GM21390 (cell line): ENCODE measurements around the gene HOXA2.

Source experiments
- ATAC-seq: cut with Tn5 transposase; IDR thresholded peaks from one replicate; pipeline ENCODE4 v1.9.1; 2021; ENCODE audit not compliant: unreplicated experiment

The HOXA2 gene

DNA sequence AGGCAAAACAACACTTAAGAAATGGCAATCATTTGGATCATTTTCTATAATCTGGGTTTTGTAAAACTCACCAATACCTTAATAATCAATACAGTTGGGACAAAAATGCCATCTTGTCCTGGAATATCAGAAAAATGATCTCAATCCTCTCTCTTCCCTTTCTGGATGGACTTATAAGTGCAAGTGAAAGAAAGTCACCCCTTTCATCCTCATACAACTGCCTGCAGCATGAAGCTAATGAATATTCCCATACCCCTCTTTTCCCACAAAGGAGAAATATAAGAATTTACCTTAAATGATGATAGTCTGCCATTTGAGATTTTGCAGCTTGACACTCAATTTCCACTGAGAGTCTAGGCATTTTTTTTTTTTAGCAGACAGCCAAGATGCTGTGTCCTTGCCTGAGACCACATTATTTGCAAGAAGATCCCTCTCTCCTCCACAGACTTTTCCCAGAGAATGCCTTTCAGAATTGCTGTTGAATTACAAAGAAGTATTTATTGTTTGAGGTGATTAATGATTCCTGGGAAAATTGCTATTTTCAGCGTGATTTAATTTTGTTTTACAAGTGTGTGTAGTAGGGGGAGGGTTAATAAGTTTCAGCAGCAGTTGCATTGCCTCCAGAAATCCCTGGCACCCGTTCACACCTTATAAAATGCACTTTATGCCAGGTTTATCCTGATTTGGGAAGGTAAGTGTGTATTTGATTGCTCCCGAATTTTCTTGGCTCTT, 24.3 kb upstream of the HOXA2 start:
- no peak for ATAC-seq

DNA sequence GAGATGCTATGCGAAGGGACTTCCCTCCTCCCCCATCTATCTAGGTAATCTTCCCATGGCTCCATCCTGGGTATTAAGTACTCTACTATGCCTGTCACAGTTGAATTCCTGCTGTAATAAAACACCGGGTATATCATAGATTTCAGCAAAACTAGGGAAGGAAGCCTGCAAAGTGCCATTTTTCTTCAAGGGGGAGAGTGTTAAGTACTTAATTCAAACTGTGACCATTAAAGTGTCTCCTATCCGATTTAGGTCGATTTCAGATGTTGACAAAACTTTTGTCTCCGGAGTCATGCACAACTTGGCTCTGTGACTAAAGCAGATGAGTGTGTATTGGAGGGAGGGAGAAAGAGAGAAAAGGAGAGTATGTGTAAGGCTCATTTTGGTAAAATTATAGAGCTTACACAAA, 23.5 kb upstream of the HOXA2 start:
- no peak for ATAC-seq

DNA sequence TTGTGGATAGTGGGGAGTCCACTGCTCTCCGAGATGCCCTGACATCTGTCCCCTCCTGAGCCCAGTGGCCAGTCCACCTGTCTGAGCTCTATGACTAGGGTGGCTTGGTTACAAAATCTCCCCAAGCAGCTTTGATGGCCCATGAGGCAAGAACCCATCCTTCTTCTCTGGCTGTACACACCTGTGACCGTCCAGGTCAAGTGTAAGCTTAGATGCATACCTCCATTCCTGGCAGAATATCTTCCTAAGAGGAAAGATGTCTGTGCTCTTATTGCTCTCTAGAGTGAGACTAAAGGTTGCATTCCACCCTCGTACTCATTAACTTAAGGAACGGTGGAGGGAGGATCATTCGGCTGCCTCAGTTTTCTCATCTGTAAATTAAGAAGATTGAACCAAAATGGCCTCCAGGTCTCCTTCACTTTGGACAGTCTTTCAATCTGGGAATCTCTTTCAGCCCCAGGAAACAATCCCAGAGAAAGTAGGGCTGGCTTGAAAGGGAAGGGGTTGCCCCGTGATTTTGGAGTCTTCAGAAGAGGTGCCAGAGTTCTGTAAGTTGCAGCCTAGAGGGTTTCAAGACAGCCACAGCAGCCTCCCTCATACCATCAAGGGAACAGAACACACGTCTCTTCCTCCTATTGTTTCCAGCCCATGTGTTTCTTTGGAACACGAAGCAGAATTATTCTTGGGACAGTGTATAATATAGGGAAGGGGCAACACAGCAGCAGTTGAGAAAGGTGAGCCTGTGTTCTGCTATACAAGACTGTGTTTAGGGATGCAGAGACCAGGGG, 22.6 kb upstream of the HOXA2 start:
- no peak for ATAC-seq

DNA sequence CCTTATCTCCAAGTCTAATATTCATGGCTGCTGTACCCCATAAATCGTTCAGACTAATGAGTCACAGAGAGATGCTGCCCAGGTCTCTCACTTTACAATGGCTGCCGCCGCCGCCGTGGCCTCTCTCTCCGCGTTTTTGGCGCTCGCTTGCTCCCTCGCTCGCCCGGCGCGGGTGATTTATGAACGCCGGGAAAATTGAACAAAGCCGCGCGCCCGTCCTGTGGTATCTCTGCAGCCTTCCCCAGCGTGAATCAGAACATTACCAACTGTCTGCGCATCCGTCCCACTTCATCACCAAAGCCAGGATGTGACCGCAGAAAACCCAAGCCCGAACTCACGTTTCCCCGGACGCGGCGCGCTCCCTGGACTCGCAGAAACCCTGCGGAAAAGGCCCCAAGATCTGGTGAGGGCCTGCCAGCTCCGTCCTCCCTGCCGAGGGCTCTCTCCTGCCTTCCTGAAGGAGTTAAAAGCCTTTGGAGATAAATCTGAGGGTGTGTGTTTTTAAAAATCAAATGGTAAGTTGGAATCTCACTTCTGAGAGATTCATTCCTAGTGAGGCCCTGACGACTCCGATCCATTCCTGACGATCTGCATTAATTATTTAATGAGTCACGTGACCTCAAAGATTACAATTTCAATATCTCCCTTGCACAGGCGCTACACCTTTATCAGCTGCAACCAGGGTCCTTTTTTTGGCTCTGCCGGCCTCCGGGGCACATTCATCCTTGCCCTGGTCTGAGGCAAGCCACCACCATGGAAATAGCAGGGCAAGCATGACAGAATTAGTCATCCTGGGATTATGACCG, 21.8 kb upstream of the HOXA2 start:
- no peak for ATAC-seq

DNA sequence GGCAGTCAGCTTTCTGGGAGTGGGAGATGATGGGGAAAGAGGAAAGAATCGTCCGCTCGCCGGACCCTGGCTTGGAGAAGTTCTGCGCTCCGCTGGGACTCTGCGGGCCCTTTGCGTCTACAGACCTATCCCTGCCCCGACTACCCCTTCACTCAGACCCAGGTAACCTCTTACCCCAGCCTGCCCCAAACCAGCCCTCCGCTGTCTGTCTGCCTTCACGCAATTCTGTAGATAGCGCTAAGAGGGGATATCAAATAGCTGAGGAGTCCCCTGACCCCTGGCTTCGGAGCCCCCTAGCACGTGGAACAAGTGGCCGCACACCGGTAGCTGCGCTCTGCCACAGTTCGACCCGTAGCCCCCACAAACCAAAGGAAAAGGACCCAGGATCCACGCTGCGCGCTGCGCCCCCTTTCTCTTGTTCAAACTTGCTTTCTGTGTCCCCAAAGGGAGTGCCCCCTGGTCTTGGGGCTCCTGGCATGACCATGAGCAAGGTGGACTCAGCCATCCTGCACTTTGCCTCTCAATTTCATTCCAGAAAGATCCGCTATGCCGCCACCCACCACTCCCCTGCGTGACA, 21.1 kb upstream of the HOXA2 start:
- ATAC-seq: no peak

DNA sequence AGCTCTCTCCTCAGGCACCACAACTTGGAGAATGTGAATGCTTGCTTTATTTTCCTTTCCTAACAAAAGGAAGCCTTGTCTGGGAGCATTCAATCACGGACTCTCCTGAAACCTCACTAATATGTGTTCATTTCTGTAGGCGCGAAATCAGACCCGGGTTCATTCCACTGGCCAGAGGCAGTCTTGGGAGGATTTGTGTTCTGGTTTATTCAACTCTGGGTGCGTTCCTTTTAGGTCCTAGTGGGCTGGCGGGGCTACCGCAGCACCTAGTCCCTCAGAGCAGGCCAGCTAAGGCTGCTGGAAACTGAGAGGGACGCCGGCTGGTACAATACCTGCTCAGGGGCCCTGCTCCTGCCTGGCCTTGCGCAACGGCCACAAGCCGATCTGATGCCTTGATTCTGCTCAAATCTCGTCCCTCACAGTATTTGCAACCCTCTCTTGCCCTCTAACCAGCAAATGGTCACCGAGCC, 20.6 kb upstream of the HOXA2 start:
- no peak for ATAC-seq

DNA sequence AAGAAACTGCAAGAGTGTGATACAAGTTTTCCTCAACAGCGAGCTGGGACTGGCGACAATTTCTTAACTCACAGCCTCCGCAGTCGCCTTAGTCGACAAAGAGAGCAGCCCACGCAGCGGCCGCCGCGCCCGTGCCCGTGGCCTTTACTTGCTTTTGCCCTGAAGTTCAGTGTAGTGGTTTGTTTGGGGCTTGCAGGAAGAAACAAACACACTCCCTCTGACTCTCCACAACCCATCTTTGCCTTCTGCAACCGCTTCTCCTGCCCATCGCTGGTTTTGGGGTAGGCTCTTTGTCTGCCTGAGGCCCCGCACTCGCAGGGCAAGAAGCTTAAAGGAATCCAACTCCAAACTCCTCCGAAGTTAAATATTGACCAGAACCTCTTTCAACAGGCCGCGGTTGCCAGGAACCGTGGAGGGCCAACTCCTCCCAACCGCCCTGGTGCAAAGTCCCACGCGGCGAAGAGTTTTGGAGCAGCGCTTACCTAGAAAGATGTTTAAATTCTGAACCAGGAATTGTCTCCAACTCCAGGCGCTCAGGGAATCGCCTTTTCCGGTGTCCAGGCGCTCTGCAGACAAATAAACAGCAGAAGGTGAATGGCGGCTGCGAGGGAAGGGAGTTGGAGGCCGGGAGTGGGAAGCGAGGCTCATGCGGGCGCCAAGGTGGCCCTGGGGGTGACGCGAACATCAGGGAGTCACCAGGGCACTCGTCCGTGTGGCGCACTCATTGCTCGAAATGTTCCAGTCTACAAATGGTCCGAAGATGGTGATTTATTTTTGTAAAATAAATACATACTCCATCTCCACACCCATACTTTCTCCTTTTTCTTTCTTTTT, 19.8 kb upstream of the HOXA2 start:
- ATAC-seq: no peak

DNA sequence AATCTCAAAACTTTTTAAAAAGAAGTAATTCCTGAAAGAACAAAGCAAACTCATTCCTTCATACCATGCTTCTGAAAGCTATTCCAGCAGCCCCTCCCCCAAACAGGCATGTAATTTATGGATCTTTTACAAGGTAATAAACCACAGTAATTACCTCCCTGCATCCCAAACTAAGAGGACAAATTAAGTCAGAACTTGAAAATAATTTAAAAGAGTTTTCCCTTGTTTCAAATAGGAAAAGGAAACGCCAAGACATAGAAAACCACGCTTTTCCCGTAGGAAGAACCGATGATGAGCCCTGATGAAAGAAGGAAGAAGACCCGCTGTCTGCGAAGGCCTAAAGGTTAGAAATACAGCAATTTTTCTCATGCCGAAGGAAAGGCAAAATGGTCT, 19.2 kb upstream of the HOXA2 start:
- no peak for ATAC-seq

DNA sequence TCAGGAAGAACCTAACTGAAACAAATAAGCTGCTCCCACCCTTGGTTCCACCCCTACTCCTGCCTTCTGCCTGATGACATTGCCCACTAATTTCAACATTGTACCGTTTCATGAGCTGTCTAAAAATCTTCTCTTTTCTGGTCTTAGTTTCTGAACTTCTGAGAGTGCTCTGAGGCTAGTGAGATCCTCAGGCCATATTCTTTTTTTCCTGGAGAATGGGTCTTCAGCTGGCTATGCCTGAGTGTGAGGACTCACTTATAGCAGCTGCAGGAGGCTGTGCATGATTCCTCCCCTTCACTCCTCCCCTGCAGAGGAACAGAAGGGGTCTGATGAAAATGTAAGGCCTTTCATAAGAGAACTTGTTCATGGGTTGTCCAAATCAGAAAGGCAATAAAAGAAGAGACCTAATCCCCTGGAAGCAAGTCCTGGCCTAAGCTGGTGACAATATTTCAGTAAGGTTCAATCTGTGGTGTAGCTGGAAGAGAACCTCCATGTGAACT, 17.0 kb upstream of the HOXA2 start:
- no peak for ATAC-seq

DNA sequence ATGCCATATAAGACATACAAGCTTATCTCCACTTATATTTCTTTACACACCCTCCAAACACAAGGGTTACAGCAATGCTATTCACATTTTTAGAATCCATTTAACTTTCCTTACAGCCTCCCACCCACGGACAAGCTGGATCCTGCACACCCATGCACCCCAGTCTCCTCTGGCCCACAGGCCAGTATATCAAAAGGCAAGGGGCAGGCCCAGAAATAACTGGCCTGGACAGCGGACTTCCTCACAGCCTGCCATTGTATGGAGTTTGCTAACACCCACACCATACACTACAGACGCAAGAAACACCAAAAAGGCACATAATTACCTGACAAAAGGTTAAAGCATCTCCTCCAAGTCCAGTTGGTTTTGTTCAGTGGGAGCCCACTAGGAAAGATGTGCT, 16.1 kb upstream of the HOXA2 start:
- ATAC-seq: no peak

DNA sequence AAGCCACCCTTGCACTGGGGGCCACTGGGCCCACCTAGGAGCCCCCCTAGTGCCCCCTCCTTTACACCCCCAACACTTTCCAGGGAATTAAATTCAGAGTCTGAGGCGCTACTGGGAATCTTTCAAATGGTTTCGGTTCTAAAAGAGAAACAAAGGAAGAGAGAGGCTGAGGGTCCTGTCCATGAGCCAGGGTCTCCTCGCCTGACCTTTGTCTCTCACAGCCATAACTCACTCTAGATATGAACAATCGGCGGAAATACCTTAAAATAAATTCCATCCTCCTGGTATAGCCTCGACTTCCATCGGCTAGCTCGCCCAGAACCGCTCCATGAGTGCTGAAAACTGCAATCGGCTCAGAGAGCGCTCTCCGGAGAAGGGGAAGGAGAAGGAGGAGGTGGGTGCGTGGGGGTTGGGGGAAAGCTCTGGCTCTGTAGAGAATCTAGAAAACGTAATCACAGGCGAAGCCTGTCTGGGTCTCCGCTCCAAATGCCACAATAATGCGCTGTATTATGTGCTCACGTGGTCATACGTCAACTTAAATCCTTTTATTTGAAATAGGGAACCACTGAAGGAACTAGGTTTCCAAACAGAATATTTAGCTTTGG, 15.5 kb upstream of the HOXA2 start:
- ATAC-seq: no peak

DNA sequence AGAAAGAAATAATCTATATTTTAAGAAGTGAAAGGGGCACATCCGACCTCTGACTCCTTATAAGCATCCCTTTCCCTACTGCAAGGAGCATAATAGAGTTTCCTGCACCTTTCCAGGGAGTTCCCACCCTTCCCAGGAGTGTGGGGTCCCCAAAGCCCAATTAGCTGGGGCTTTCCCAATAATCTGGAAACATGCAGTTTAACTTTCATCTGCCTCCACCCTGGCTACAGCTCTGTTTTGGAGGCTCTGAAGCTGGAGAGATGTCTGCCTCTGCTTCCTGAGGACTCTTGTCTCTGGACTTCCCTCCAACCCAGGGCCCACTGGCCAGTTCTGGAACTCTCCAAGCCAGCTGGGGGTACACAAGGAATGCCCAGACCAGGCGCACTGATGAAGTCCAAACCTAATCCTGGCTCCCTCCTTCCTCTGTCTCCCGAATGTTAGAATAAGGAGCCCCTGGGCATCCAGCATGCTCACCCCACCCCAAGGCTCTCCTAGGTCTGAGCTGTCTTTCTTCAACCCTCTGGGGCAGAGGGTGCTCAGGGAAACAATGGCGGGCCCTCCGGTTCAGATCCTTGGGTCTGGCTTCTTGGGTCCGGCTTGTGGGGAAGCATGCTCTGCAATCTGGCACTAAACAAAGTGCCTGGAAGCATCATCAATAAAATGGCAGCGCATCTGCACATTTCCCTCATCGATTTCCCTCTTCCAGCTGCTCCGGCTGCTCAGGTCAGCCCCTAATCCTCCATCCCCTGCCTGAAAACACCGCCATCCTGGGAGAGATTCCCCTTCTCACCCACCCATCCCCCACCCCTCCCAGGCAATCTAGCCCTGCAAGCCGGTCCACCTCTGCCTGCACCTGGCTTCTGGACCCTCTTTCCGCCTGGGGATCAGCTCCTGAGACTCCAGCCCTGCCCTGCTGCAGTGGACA, 14.7 kb upstream of the HOXA2 start:
- no peak for ATAC-seq

DNA sequence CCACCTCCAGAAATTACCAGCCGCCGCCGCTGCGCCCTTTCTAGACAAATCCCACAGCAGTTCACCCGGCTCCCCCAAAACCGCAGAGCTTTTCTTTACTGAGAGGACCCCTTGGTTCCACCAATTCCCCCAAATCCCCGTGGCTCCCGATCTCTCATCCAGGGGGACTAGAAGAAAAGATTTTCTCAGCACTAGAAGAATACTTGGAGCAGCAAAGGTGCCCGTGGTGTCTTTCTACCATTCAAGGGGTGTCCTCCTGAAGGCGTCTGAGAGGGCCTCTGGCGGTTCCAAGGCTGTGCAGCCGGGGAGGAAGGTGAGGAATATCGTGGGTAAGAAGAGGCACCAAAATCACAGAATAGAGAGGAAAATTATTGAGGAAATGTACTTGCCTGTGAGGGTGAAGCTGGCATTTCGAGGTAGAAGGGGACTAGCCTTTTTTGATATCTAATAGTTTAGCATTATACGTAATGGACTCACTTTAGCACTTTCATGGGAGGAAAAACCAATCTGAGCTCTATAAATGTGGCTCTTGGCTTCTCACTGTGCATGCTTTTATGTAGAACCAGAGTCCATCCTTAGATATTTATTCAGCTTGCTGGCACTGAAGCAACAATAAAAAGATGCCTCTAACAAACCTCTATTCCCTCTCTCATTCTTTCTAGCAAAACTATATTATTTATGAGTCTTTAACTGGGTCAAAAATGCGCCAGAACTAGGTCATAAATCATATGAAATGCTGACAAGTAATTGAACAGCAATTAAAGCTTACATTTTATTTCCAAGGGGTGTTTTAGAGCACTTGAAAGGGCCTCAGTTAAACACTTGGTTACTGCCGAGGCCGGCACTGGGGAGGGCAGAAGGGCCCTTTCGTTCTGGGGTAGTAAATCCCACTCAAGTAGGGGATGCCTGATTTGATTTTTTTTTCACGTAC, 13.8 kb upstream of the HOXA2 start:
- ATAC-seq: no peak

DNA sequence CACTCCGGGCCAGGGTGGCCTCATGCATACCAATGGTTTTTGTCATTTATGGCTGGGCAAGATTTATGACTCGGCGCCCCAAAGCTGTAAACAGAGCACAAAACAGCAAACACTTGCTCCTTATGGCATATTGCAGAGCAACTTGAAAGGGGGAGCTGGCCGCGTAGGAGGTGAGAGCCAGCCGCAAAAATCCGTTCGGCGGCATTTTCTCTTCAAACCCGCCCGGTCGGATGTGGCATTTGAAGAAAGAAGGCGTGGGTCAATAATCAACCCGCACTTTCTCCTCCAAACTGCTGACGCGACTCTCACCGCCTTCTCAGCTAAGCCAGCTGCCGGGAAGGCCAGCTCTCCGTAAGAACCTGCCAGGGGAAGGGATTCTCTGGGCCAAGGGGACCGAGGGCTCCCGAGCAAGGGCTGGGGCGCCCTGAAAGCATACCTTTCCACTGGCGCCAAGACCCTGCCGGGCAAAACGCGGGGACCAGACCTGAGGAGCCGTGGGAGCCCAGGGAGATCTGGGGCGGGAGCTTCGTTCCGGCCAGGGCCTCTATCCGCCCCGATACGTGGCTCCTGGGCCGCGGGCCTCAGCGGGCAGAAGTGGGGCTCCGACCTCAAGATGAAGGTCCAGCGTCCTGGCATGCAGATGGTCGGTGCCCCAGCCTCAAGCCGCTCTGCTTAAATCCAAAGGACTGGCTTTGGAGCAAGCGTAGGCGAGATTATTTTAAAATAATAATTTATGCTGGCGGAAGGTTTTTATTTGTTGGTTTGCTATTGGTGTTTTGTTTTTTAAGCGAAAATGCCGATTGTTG, 12.9 kb upstream of the HOXA2 start:
- ATAC-seq: no peak

DNA sequence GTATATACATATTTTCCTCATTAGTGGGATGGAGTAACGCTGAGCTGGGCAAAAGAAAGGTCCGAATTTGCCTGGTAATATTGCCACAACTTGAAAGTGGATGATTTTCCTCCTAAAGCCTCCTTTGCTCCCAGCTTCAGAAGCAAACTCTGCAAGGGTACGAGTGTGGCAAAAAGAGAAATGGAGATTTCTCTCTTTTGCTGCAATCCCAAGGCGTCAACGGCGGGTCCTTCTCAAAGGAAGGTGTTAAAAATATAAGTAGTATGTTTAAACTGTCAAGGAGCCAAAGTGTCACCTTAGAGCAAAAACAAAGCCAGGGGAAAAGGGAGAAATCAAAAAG, 12.4 kb upstream of the HOXA2 start:
- ATAC-seq: no peak

DNA sequence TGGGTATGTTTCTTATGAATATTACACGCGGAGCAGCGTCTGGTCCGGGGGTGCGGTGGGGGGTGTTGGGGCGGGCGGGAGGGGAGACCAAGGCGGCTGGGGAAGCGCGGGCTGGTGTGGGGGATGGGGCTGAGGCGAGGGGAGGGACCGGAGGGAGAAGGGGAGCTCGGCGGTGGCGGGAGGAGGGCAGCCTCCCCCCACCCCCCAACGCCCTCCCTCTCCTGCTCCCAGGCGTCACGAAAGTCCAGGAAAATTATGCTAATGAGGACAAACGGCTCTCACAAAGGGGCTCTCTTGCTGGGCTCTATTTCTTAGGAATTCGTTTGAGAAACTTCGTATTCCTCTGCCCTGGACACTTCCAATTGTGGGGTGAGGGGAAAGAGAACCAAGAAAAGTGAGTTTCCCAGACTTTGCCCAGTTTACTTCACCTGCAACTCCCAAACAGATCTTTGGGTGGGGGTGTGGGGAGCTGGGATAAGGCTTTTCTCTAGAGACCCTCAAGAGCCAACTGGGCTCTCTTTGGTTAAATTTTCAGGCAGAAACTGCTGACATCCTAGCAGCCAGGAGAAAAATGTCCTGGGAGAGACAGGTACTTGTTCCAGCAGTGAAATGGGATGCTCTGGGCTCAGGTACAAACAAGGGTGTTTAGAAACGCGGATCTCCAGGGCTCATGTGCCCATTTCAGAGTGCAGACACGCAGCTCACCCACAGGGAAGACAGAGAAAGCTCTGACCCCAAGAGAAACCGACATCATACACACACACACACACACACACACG, 11.7 kb upstream of the HOXA2 start:
- no peak for ATAC-seq
